HG03565 (cell line): Measurements from ENCODE around the gene FLG.
"Not testable (repeated sequence)": the region's sequence is repeated elsewhere in the genome, so short reads cannot be mapped to it uniquely, and the experiment has no call there.

Experiments
- ATAC-seq: cut with Tn5 transposase; IDR thresholded peaks from one replicate; pipeline ENCODE4 v1.9.1; 2021; ENCODE audit warnings: mild to moderate bottlenecking, moderate library complexity; ENCODE audit not compliant: unreplicated experiment

FLG gene

DNA sequence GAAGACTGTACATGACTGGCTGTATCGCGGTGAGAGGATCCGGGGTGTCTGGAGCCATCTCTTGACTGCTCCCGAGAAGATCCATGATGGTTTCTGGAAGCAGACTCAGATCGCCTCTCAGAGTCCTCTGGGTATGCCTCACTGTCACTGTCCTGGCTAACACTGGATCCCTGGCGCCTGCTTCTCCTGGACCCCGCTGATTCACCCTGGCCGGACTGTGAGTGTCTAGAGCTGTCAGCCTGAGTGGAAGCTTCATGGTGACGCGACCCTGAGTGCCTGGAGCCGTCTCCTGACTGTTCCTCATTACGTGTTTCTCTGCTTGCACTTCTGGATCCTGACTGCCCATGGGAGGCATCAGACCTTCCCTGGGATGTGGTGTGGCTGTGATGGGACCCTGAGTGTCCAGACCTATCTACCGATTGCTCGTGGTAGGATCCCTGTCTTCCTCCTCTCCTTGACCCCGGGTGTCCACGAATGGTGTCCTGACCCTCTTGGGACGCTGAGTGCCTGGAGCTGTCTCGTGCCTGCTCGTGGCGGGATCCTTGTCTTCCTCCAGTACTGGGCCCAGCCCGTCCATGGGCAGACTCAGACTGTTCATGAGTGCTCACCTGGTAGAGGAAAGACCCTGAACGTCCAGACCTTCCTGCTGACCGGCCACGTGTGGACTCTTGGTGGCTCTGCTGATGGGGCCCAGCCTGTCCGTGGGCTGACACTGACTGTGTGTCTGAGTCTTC, 21.7 kb downstream of the FLG start:
- not testable (repeated sequence) for ATAC-seq

DNA sequence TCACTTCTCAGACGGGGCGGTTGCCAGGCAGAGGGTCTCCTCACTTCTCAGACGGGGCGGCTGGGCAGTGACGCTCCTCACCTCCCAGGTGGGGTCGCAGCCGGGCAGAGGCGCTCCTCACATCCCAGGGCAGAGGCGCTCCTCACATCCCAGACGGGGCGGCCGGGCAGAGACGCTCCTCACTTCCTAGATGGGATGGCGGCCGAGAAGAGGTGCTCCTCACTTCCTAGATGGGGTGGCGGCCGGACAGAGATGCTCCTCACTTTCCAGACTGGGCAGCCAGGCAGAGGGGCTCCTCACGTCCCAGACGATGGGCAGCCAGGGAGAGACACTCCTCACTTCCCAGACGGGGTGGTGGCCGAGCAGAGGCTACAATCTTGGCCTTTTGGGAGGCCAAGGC, 68.6 kb downstream of the FLG start:
- ATAC-seq = not testable (repeated sequence)
